ENCODE results near the gene DCK.

Gene DCK

GRCh38 chr4:71065991-71066510 lies 72.6 kb downstream of the DCK start:
- no peak for DNase-seq

GRCh38 chr4:71066737-71067716 lies 73.6 kb downstream of the DCK start:
- no peak for DNase-seq

GRCh38 chr4:71069063-71069462 lies 75.6 kb downstream of the DCK start:
- no peak for DNase-seq

GRCh38 chr4:71070015-71070414 lies 76.6 kb downstream of the DCK start:
- no peak for DNase-seq

GRCh38 chr4:71074452-71075299 lies 81.2 kb downstream of the DCK start:
- no peak for DNase-seq
